Measurements from ENCODE around the gene ITGB4.
"Not testable (repeated sequence)": the region's sequence is repeated elsewhere in the genome, so short reads cannot be mapped to it uniquely, and the experiment has no call there.

ITGB4 gene

DNA sequence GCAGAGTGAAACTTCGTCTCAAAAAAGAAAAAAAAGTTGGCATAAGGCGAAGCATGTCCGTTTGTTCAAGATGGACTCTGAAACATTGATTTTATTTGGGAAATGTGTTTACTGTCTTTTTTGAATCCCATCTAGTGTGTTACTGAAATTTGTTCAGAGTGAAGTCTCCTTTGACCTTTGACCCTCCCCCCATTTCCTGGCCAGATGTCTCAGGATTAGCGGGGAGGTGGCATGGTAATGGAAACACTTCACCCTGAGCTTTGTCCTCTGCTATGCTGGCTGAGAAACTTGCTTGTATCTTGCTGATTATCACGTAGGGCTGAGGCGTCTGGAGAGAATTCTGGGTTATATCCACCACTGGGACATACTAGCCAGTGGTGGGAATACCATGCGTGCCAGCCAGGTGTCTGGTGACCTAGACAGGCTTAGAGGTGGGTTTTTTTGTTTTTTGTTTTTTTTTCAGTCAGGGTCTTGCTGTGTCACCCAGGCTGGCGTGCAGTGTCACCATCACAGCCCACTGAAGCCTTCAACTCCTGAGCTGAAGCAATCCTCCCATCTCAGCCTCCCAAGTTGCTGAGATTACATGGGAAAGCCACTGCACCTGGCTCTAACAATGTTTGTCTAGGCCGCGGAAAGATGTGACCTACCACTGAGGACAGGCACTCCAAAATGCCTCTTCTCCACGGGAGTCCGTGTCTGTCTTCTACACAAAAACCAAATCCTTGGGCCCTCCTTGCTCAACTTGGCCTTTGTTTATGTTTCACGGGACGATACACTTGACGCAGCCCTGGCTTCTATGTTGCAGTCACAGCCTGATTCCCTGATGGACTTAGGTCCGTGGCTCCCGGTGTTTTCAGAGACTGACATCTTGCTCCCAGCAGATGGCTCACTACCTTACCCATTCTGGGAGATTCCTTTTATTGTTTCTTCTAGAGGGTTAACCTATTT is 50.3 kb downstream of the ITGB4 start:
- Mint-ChIP-seq H3K27me3 (ENCODE audit: low read depth) (no peaks in the 10 kb centered on the region), H3K27ac (no peak overlapping the region), H3K36me3 (ENCODE audit: low read depth) (peaks cover 13% of the 10 kb centered on the region), H3K4me1 (ENCODE audit: low read depth) (peaks cover 8% of the 10 kb centered on the region), H3K9me3 (no peaks in the 10 kb centered on the region), H3K4me3 (no peak overlapping the region)
- no peak for DNase-seq (ENCODE audit: low spot score)

DNA sequence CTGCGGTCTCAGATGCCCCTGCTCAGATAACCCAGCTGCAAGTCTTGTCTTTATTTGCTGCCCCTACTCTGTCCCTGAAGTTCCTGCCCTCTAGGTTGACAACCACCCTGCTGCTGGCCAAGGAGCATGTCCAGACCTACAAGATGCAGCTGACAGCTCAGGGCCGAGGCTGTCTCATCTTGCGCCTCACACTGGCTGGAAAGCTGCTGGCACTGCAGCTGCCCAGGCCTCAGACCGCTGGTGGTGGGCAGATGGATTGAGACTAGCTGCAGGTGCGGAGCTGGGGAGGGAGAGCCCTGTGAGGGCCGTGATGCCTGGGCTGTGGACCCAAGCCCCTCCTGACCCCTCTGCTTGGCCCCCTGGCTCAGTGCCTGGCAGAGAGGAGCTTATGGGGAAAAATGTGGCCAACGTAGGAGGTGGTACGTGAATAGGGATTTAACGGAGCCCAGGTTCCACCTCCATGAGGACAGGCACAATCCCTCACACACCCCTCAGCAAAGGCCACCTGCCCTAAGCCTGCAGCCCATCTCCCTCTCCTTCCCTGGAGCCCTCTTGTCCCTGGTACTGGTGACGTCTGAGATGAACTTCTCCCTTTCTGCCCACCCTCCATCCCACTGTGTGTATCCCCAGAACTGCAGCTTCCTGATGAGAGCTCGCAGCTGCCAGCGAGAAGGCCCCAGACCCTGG is 52.0 kb downstream of the ITGB4 start:
- no peak overlapping the region for H3K4me3 Mint-ChIP-seq
- H3K27me3 Mint-ChIP-seq (ENCODE audit: low read depth), result no peaks in the 10 kb centered on the region
- H3K4me1 Mint-ChIP-seq (ENCODE audit: low read depth), result peaks cover 22% of the 10 kb centered on the region
- no peak overlapping the region for H3K27ac Mint-ChIP-seq
- no peak for DNase-seq (ENCODE audit: low spot score)
- H3K9me3 Mint-ChIP-seq, result no peaks in the 10 kb centered on the region
- H3K36me3 Mint-ChIP-seq (ENCODE audit: low read depth), result peaks cover 29% of the 10 kb centered on the region

DNA sequence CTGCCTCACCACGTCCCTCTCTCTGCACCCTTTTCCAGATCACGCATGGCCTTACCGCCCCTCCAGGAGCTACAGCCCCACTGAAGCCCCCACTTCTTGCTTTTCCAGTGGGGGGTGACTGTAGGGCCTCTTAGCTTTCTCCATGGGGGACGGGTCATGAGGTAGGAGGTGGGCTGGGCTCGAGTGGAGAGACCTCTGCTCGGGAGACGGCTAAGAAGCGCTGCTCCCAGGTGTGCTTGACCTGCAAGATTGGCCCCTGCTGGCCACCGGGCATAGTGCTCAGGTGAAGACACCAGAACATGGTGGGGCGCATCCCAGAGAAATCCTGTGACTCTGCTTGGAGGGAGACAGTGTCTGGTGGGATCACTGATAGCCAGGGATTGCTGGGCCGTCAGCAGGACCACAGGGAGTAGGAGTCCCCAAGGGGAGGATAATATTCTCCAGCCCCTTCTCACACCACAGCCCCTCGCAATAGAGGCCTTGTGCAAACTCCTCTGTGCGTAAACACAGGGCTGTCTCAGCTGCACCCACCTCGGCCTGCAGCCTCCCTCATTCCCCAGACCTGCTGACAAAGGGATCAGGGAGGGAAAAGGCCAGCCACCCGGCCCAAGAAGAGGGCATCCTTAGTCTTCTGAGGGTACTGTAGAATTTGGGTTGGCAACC is 52.7 kb downstream of the ITGB4 start:
- H3K4me3 Mint-ChIP-seq, result no peak overlapping the region
- no peaks in the 10 kb centered on the region for H3K9me3 Mint-ChIP-seq
- H3K4me1 Mint-ChIP-seq (ENCODE audit: low read depth), result peaks cover 24% of the 10 kb centered on the region
- H3K27me3 Mint-ChIP-seq (ENCODE audit: low read depth), result no peaks in the 10 kb centered on the region
- no peak overlapping the region for H3K27ac Mint-ChIP-seq
- H3K36me3 Mint-ChIP-seq (ENCODE audit: low read depth), result peaks cover 36% of the 10 kb centered on the region
- no peak for DNase-seq (ENCODE audit: low spot score)

DNA sequence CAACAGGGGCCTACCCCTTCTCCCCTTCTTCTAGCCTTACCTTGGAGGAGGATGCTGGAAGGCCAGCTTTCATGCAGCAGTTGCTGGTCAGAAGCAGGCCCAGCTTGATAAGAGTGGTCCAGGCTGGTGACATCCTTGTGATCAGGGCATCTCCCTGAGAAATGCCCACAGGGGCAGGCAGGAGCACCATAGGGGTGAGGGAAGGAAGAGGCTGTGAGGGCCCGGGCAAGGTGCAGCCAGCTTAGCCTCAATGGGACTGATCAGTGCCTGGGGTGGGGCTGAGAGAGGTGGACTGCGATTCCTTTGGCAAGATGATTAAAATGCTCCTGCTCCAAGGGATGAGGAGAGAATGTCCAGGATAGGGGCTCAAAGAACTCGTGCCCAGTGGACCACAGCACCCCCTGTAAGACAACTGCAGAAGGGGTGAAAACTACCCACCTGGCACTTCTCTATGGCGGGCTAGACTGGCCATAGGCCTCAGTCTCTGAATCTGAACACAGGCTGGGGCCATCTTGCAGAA is 53.3 kb downstream of the ITGB4 start:
- peaks cover 25% of the 10 kb centered on the region for H3K4me1 Mint-ChIP-seq (ENCODE audit: low read depth)
- peaks cover 37% of the 10 kb centered on the region for H3K36me3 Mint-ChIP-seq (ENCODE audit: low read depth)

DNA sequence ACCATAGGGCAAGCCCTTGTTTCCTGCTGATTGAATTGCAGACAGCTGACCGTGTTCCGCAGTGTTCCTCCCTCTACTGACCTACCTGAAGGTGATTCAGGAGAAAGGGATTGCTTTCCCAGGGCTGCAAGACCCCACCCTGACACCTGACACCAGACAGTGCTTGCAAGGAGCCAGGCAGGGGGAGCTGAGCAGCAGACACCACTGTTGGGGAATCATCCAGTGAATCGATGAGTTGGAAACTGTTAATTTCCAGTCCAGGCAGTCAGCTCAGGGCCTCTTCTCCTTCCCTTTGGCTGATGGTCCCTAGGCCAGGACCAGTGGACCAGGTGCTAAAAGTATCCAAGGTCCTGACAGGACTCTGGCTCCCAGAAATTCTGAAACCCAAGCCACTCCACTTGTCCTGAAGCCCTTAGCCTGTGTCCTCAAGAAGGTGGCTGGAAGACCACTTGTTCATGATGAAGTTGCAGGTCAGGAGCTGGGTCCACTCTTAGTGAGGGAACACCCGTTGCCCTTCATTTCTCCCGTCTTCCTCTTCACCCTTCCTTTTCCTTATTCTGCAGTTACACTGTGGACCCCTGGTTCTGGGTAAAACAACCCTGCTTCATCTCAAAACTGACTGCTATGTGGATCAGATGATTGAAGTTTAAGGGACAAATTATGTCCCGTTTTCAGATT is 53.9 kb downstream of the ITGB4 start:
- H3K36me3 Mint-ChIP-seq (ENCODE audit: low read depth), result peaks cover 40% of the 10 kb centered on the region
- H3K27ac Mint-ChIP-seq, result peak overlapping the region; percentile 57
- peaks cover 31% of the 10 kb centered on the region for H3K4me1 Mint-ChIP-seq (ENCODE audit: low read depth)
- H3K4me3 Mint-ChIP-seq, result no peak overlapping the region
- H3K27me3 Mint-ChIP-seq (ENCODE audit: low read depth), result peaks cover 3% of the 10 kb centered on the region
- no peak for DNase-seq (ENCODE audit: low spot score)
- no peaks in the 10 kb centered on the region for H3K9me3 Mint-ChIP-seq

More for the DNA sequence above, 53.3 kb downstream of the ITGB4 start:
- DNase-seq (ENCODE audit: low spot score), result no peak
- peak overlapping the region; percentile 26 for H3K27ac Mint-ChIP-seq
- H3K27me3 Mint-ChIP-seq (ENCODE audit: low read depth), result peaks cover under 1% of the 10 kb centered on the region
- no peaks in the 10 kb centered on the region for H3K9me3 Mint-ChIP-seq
- no peak overlapping the region for H3K4me3 Mint-ChIP-seq

DNA sequence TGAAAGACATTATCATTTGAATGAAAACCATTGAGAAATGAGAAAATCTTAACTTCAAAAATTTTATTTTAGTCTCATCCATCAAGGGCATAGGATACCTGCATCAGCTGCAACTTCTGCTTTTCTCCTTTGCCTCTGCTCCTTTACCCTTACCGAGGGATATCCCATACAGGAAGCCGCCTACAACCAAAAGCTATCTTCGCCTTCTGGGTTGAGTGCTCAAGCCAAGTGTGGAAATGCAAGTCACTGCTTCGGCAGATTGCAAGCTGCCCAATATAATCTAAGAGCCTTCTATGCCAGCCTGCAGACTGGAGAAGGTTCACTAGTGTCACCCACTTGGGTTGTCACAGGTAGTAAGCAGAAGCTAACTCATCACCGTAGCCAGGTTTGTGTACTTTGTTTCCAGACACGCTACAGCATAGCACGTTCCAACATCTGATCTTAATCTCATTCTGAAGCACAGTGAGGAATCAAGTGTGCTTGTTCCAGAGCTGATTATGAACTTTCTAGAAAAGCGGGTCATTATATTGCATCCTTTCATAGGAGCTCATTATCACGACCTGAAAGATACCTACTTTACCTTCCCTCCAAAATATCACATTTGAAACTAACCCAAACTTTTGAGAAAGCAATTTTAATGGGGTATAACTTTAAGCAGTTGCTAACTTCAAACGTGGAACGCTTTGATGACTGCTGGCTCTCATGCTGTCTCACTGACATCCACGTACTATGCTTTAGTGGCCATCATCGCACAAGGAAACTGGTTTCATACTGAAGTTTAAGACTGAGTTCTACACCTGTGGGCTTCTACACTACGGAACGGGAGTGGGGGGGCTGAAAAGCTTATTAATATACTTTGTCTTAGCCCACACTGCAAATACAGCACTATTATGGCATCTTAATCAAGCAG is 55.4 kb downstream of the ITGB4 start:
- DNase-seq (ENCODE audit: low spot score), result no peak
- Mint-ChIP-seq H3K4me1 (ENCODE audit: low read depth) (peaks cover 31% of the 10 kb centered on the region), H3K9me3 (no peaks in the 10 kb centered on the region), H3K36me3 (ENCODE audit: low read depth) (peaks cover 40% of the 10 kb centered on the region), H3K4me3 (peak overlapping the region; percentile 98), H3K27me3 (ENCODE audit: low read depth) (peaks cover 3% of the 10 kb centered on the region), H3K27ac (peak overlapping the region; percentile 67)

DNA sequence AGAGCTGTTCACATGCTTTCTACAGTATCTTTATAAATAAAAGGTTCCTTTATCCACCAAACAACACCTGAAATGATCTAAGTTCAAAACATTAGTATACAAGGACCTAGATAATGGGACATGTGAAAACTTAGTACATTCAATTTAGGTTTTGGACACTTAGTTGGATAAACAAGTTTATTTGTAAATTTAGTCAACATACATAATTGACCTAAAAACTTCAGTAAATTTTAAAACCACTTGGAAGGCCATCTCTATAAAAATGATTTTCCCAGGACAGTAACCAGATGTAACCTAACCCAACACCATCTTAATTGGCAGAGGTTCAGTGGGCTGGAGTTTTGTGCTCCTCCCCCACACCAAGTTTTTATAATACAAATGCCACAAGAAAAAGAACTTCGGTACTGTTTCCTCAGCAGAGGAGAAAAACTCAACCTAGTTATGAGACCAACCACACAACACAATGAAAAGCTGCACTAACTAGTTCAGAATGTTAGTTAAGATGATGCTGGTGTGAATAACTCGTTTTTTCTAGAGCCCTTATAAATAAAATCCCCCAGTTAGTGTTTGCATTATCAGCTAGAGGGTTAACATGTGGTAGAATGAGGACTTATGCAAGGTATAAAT is 56.1 kb downstream of the ITGB4 start:
- Mint-ChIP-seq H3K36me3 (ENCODE audit: low read depth) (peaks cover 40% of the 10 kb centered on the region), H3K27me3 (ENCODE audit: low read depth) (peaks cover 3% of the 10 kb centered on the region)

DNA sequence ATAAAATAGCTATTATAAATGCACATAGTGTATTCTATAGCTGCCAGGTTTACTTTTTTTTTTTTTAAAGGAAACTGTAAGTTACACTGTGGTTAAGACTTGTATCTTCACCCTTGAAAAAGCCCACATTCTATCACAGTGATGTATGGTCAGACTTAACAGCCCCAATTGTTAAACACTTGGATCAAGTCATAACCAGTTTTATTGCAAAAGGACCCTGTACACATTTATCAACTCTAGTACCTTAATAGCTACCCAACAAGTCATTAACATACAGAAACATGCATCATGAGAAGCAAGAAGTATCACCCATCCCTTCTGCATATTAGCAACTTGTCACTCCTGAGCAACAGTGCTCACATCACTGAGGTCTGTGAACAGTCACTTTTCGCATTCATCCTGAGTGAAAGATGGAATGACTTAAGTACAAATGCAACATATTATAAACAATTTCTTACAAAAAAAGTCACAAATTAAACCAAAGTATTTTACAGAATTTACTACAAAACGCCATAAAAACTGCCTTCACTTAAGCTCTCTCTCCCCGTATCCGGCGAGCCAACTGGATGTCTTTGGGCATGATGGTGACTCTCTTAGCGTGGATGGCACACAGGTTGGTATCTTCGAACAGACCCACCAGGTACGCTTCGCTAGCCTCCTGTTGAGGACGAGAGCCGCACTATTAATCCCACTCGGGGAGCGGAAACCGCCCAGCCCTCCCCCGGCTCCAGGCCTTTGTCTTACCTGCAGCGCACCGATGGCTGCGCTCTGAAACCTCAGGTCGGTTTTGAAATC is 57.0 kb downstream of the ITGB4 start:
- H3K36me3 Mint-ChIP-seq (ENCODE audit: low read depth), result peaks cover 41% of the 10 kb centered on the region

More for the DNA sequence above, 56.1 kb downstream of the ITGB4 start:
- H3K27ac Mint-ChIP-seq, result peak overlapping the region; percentile 67
- H3K9me3 Mint-ChIP-seq, result no peaks in the 10 kb centered on the region
- peak overlapping the region; percentile 98 for H3K4me3 Mint-ChIP-seq
- DNase-seq (ENCODE audit: low spot score), result no peak
- H3K4me1 Mint-ChIP-seq (ENCODE audit: low read depth), result peaks cover 34% of the 10 kb centered on the region

DNA sequence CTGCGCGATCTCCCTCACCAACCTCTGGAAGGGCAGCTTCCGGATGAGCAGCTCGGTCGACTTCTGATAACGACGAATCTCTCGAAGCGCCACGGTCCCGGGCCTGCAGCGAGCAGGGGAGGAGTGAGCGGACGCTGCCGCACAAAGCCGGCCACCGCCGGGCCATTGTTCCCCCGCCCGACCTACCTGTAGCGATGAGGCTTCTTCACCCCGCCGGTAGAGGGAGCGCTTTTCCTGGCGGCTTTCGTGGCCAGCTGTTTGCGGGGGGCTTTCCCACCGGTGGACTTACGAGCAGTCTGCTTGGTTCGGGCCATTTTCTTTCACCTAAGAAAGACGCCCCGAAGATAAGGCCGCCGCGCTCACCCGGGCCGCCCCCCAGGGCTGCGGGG is 57.6 kb downstream of the ITGB4 start:
- DNase-seq (ENCODE audit: low spot score), result no peak
- H3K27ac Mint-ChIP-seq, result peak overlapping the region; percentile 100
- H3K27me3 Mint-ChIP-seq (ENCODE audit: low read depth), result peaks cover 3% of the 10 kb centered on the region
- H3K9me3 Mint-ChIP-seq, result no peaks in the 10 kb centered on the region
- H3K4me1 Mint-ChIP-seq (ENCODE audit: low read depth), result peaks cover 43% of the 10 kb centered on the region
- H3K4me3 Mint-ChIP-seq, result peak overlapping the region; percentile 98
- H3K36me3 Mint-ChIP-seq (ENCODE audit: low read depth), result peaks cover 41% of the 10 kb centered on the region

More for the DNA sequence above, 57.0 kb downstream of the ITGB4 start:
- not testable (repeated sequence) for H3K9me3 Mint-ChIP-seq; H3K27me3 Mint-ChIP-seq (ENCODE audit: low read depth)
- H3K27ac Mint-ChIP-seq, result peak overlapping the region; percentile 100
- peak; percentile 42 for DNase-seq (ENCODE audit: low spot score)
- H3K4me1 Mint-ChIP-seq (ENCODE audit: low read depth), result peaks cover 37% of the 10 kb centered on the region
- H3K4me3 Mint-ChIP-seq, result peak overlapping the region; percentile 98

DNA sequence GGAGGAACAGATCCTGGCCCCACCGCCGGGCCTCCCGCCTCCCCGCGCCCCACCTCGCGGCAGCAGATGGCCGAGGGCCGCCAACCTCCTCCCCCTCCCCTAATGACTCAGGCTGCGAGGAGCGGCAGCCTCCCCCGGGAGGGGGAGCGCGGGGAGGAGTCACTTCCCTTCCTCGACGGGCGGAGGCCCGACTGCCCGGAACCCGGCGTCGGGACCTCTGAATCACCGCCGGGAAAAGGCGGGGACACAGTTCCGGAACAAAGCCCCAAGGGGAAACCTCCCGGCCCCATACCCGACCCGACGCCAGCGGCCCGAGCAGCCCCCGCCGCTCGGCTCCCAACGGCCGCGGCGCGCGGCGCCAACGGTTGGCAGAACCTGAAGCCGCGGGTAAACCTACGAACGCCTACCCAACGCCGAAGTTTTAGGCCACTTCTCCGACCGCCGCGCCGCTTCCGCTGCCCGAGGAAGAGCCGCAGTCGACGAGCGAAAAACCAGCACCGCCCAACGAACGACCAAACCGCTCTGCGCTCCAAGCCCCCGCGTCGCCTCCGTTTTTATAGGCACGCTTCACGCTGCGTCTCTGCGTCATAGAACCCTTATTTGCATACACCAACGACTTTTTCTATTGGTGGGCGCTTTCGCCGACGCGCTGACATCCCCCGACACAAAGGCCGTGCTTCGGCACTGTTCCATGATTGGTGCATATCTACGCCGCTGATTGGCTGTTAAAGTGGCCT is 58.2 kb downstream of the ITGB4 start:
- no peaks in the 10 kb centered on the region for H3K9me3 Mint-ChIP-seq
- H3K36me3 Mint-ChIP-seq (ENCODE audit: low read depth), result peaks cover 41% of the 10 kb centered on the region

More for the DNA sequence above, 58.2 kb downstream of the ITGB4 start:
- Mint-ChIP-seq H3K4me3 (peak overlapping the region; percentile 98), H3K4me1 (ENCODE audit: low read depth) (peaks cover 46% of the 10 kb centered on the region), H3K27me3 (ENCODE audit: low read depth) (peaks cover 3% of the 10 kb centered on the region), H3K27ac (peak overlapping the region; percentile 100)
- peak; percentile 94 for DNase-seq (ENCODE audit: low spot score)
